B cell (primary cell): Measurements from ENCODE around the gene TMEM255B. TPM values are rescaled to one million over a fixed set of nuclear protein-coding genes. Genes with fewer than 3 reads are reported as not detected.

Experiments
- ATAC-seq: fragments of 200-7000 bp; cut with Tn5 transposase; one replicate; pipeline ENCODE4 v1.10.0; 2021; ENCODE audit warnings: low read depth, mild to moderate bottlenecking, moderate number of reproducible peaks, moderate library complexity
- CTCF ChIA-PET: fragments of 350-600 bp; sonication (Branson Sonifier 250); formaldehyde crosslinking; loops from one replicate; lab custom pipeline; 2021; ENCODE audit warnings: antibody characterized with exemption, inconsistent platforms; lab: Charles Lee
- POLR2A ChIA-PET: fragments of 350-600 bp; sonication (Branson Sonifier 250); formaldehyde crosslinking; loops from one replicate; lab custom pipeline; 2021; ENCODE audit warnings: antibody characterized with exemption; lab: Charles Lee
- DNase-seq: peaks from one replicate; pipeline ENCODE4 v3.0.0; 2013
- H2AFZ ChIP-seq: 2 replicates; pipeline ENCODE4 v1.6.1; 2012; ENCODE audit warnings: mild to moderate bottlenecking, low read depth, low read length; ENCODE audit not compliant: insufficient read depth, poor library complexity, severe bottlenecking
- H3K27ac ChIP-seq, 2 donors: 1 replicate in 1 of 2; 2 replicates in 1 of 2; pipeline ENCODE4 v1.5.1; 2012 to 2013; ENCODE audit warnings: low read length in 2 of 2, mild to moderate bottlenecking in 2 of 2, moderate library complexity in 1 of 2
- H3K27me3 ChIP-seq, 4 experiments: fragments of 200-600 bp in 1 of 4; sonication (generic) in 1 of 4; replicated peaks in 1 of 4; 1 replicate in 2 of 4; 2 replicates in 2 of 4; pipeline versions ENCODE4 v1.6.1 to v1.7.0; 2013 to 2016; ENCODE audit warnings: low read length in 3 of 4, mild to moderate bottlenecking in 2 of 4, mixed read lengths in 1 of 4, moderate library complexity in 1 of 4; ENCODE audit not compliant: insufficient read depth in 4 of 4, control insufficient read depth in 3 of 4; ENCODE audit errors: control extremely low read depth in 1 of 4
- H3K36me3 ChIP-seq, 2 experiments: replicated peaks in 1 of 2; 1 replicate in 1 of 2; 2 replicates in 1 of 2; pipeline versions ENCODE4 v1.6.1 to v1.7.1; 2013; ENCODE audit warnings: low read length in 1 of 2; ENCODE audit not compliant: insufficient read depth in 2 of 2, control insufficient read depth in 1 of 2; ENCODE audit errors: control extremely low read depth in 1 of 2, extremely low read depth in 1 of 2
- H3K4me1 ChIP-seq, 2 donors: fragments of 200-600 bp in 1 of 2; sonication (generic) in 1 of 2; 1 replicate in 1 of 2; 2 replicates in 1 of 2; pipeline versions ENCODE4 v1.5.1 to v1.6.1; 2013 to 2017; ENCODE audit warnings: low read length in 2 of 2; ENCODE audit not compliant: control insufficient read depth in 2 of 2, insufficient read depth in 2 of 2
- H3K4me2 ChIP-seq: replicated peaks from 2 replicates; pipeline ENCODE3; 2012; ENCODE audit warnings: mild to moderate bottlenecking, low read depth, low read length; ENCODE audit not compliant: poor library complexity, severe bottlenecking
- H3K4me3 ChIP-seq, 5 experiments: fragments of 200-600 bp in 1 of 5; sonication (generic) in 1 of 5; 1 replicate in 3 of 5; 2 replicates in 2 of 5; pipeline versions ENCODE4 v1.5.1 to v1.7.0; 2011 to 2016; ENCODE audit warnings: low read length in 4 of 5, mild to moderate bottlenecking in 4 of 5, low read depth in 2 of 5, control low read depth in 1 of 5, moderate library complexity in 1 of 5; ENCODE audit not compliant: insufficient read depth in 1 of 5; ENCODE audit errors: control extremely low read depth in 1 of 5, extremely low read depth in 1 of 5
- H3K79me2 ChIP-seq: fragments of 200-600 bp; sonication (generic); one replicate; pipeline ENCODE4 v1.6.0; 2016; ENCODE audit warnings: low read length; ENCODE audit not compliant: control insufficient read depth, insufficient read depth
- H3K9ac ChIP-seq: fragments of 200-600 bp; sonication (generic); 2 replicates; pipeline ENCODE4 v1.6.1; 2017; ENCODE audit warnings: mild to moderate bottlenecking, low read length, moderate library complexity
- H3K9me3 ChIP-seq, 3 donors: one replicate each; pipeline versions ENCODE4 v1.6.1 to v1.7.1; 2013; ENCODE audit warnings: low read length in 2 of 3; ENCODE audit not compliant: control insufficient read depth in 2 of 3, insufficient read depth in 1 of 3; ENCODE audit errors: control extremely low read depth in 1 of 3
- H4K20me1 ChIP-seq: 2 replicates; pipeline ENCODE4 v1.6.0; 2012; ENCODE audit warnings: mild to moderate bottlenecking, low read length; ENCODE audit not compliant: insufficient read depth, control insufficient read depth, poor library complexity, severe bottlenecking
- H3K27ac Mint-ChIP-seq: one replicate; pipeline ENCODE4 v1.8.0; 2021; ENCODE audit warnings: mixed read lengths
- H3K27me3 Mint-ChIP-seq: one replicate; pipeline ENCODE4 v1.8.0; 2021; ENCODE audit warnings: mixed read lengths
- H3K4me1 Mint-ChIP-seq: one replicate; pipeline ENCODE4 v1.8.0; 2021; ENCODE audit warnings: mixed read lengths
- H3K4me3 Mint-ChIP-seq: one replicate; pipeline ENCODE4 v1.8.0; 2021; ENCODE audit warnings: mixed read lengths
- H3K9me3 Mint-ChIP-seq: one replicate; pipeline ENCODE4 v1.8.0; 2022; ENCODE audit warnings: mixed read lengths; ENCODE audit not compliant: insufficient read depth
- CTCF ChIP-seq: fragments of 200-600 bp; IDR thresholded peaks from one replicate; pipeline ENCODE4 v1.8.0; 2022; ENCODE audit warnings: antibody characterized with exemption, mild to moderate bottlenecking
- EZH2 ChIP-seq: IDR thresholded peaks from 2 replicates; pipeline ENCODE4 v1.6.1; 2012; ENCODE audit warnings: borderline replicate concordance, low read depth, mild to moderate bottlenecking, moderate library complexity, low read length; ENCODE audit not compliant: insufficient read depth, poor library complexity, severe bottlenecking
- WGBS: methylation state at CpG from one replicate; pipeline ENCODE4 v1.1.5; 2013; ENCODE audit warnings: missing lambda C conversion rate; ENCODE audit not compliant: insufficient coverage; 5-methylcytosine and 5-hydroxymethylcytosine counted together
- intact Hi-C: fragments of 100-400 bp; cut with micrococcal nuclease; formaldehyde crosslinking; loops from one replicate; pipeline ENCODE4 v1.10.0; 2022
- polyA plus RNA-seq: library from polyadenylated mRNA; depleted of rRNA; stranded (reverse); fragments of >200 nt; gene quantifications from 2 replicates; pipeline ENCODE4 v1.2.3, GENCODE V29; 2012
- total RNA-seq, 2 donors: library from RNA; stranded (reverse); fragments of 120-200 nt in 1 of 2; gene quantifications; 1 replicate in 1 of 2; 2 replicates in 1 of 2; pipeline versions ENCODE4 v1.2.3 to v1.2.4, GENCODE V29; 2013 to 2022

TMEM255B gene
- total and polyA plus RNA-seq, 2 donors (not counting 1 experiment from before 2014, with no cell fraction given), result 2.1 to 8.2 TPM

- ChIA-PET POLR2A (no interaction called here), CTCF (no interaction called here)
- Histone ChIP-seq H4K20me1 (peaks cover 15% of the 10 kb centered on the region), H3K4me2 (no peak overlapping the region), H3K27ac (no peak overlapping the region), H3K27me3 (no peaks in the 10 kb centered on the region), H3K36me3 (no peaks in the 10 kb centered on the region), H3K4me1 (peaks cover 11 to 18% of the 10 kb centered on the region in 2 donors), H2AFZ (no peak overlapping the region), H3K79me2 (peaks cover 25% of the 10 kb centered on the region), H3K9me3 (peaks cover 0 to 46% (median 15%) of the 10 kb centered on the region in 3 donors), H3K4me3 (no peak overlapping the region), H3K9ac (no peak overlapping the region)
- no peak overlapping the region for H3K27ac Mint-ChIP-seq
- WGBS, result 92% methylated on average over 45 of the region's 51 CpGs
- H3K4me3 Mint-ChIP-seq, result no peak overlapping the region
- peaks cover 5% of the 10 kb centered on the region for H3K9me3 Mint-ChIP-seq
- ATAC-seq (no peak), DNase-seq (no peak)
- intact Hi-C loops, result no loop called here
- H3K4me1 Mint-ChIP-seq, result peaks cover 19% of the 10 kb centered on the region
- H3K27me3 Mint-ChIP-seq, result no peaks in the 10 kb centered on the region
- no peak for TF ChIP-seq CTCF
- no peak for TF ChIP-seq EZH2
Measured at GRCh38 chr13:113812178-113813040, 53.4 kb downstream of the TMEM255B start.

GRCh38 chr13:113813070-113813748, 54.2 kb downstream of the TMEM255B start:
- no peak for ATAC-seq
- intact Hi-C loops, result no loop called here

More at GRCh38 chr13:113813070-113813748, 54.2 kb downstream of the TMEM255B start:
- Histone ChIP-seq H3K27me3 (no peaks in the 10 kb centered on the region), H3K9me3 (peaks cover 0 to 38% (median 12%) of the 10 kb centered on the region in 3 donors), H3K4me3 (no peak overlapping the region), H4K20me1 (peaks cover 23% of the 10 kb centered on the region), H3K27ac (no peak overlapping the region), H2AFZ (no peak overlapping the region), H3K4me2 (no peak overlapping the region), H3K4me1 (peaks cover 11 to 18% of the 10 kb centered on the region in 2 donors), H3K79me2 (peaks cover 33% of the 10 kb centered on the region), H3K9ac (no peak overlapping the region), H3K36me3 (peaks cover 0 to under 1% of the 10 kb centered on the region in 2 experiments)
- no peaks in the 10 kb centered on the region for H3K27me3 Mint-ChIP-seq
- CTCF ChIA-PET, result no interaction called here
- TF ChIP-seq EZH2 (no peak), CTCF (no peak)
- H3K27ac Mint-ChIP-seq, result no peak overlapping the region
- POLR2A ChIA-PET, result no interaction called here
- DNase-seq, result no peak
- peaks cover 2% of the 10 kb centered on the region for H3K9me3 Mint-ChIP-seq
- peaks cover 23% of the 10 kb centered on the region for H3K4me1 Mint-ChIP-seq
- H3K4me3 Mint-ChIP-seq, result no peak overlapping the region
- WGBS, result 93% methylated on average over 28 of the region's 30 CpGs
